Mucosa of stomach (tissue), 1 donor: Measurements from ENCODE around the gene CTRB1.
A peak's percentile ranks its signal among the peaks of the same experiment; 100 is the strongest.

Source experiments
- H3K27me3 ChIP-seq: one replicate; pipeline ENCODE4 v1.7.0; 2013; ENCODE audit warnings: mild to moderate bottlenecking, low read length; ENCODE audit not compliant: control insufficient read depth, insufficient read depth
- H3K36me3 ChIP-seq: one replicate; pipeline ENCODE4 v1.7.0; 2013; ENCODE audit warnings: low read length; ENCODE audit not compliant: control insufficient read depth, insufficient read depth
- H3K4me1 ChIP-seq: one replicate; pipeline ENCODE4 v1.7.0; 2013; ENCODE audit warnings: mild to moderate bottlenecking, low read length; ENCODE audit not compliant: control insufficient read depth, insufficient read depth
- H3K4me3 ChIP-seq: one replicate; pipeline ENCODE4 v1.7.0; 2013; ENCODE audit warnings: low read length
- H3K9ac ChIP-seq: one replicate; pipeline ENCODE4 v1.7.0; 2013; ENCODE audit warnings: mild to moderate bottlenecking, low read length, moderate library complexity
- H3K9me3 ChIP-seq: one replicate; pipeline ENCODE4 v1.7.0; 2013; ENCODE audit warnings: mild to moderate bottlenecking, low read length, moderate library complexity; ENCODE audit not compliant: control insufficient read depth
- donor health status: Pancreatic carcinoma.

CTRB1 gene

GRCh38 chr16:75230471-75231110 is 11.8 kb downstream of the CTRB1 start:
- Histone ChIP-seq H3K27me3 (no peaks in the 10 kb centered on the region), H3K9me3 (no peaks in the 10 kb centered on the region), H3K36me3 (peaks cover 17% of the 10 kb centered on the region), H3K4me3 (no peak overlapping the region), H3K9ac (no peak overlapping the region), H3K4me1 (peaks cover 12% of the 10 kb centered on the region)

GRCh38 chr16:75231570-75231969 is 12.8 kb downstream of the CTRB1 start:
- no peak overlapping the region for H3K4me3 ChIP-seq
- H3K27me3 ChIP-seq: no peaks in the 10 kb centered on the region
- no peak overlapping the region for H3K9ac ChIP-seq
- H3K36me3 ChIP-seq: peaks cover 17% of the 10 kb centered on the region
- H3K4me1 ChIP-seq: peaks cover 12% of the 10 kb centered on the region
- no peaks in the 10 kb centered on the region for H3K9me3 ChIP-seq

GRCh38 chr16:75233611-75233938 is 14.8 kb downstream of the CTRB1 start:
- Histone ChIP-seq H3K36me3 (peaks cover 12% of the 10 kb centered on the region), H3K4me1 (peaks cover 12% of the 10 kb centered on the region), H3K4me3 (no peak overlapping the region), H3K27me3 (no peaks in the 10 kb centered on the region), H3K9me3 (no peaks in the 10 kb centered on the region), H3K9ac (no peak overlapping the region)

GRCh38 chr16:75234856-75235696 is 16.3 kb downstream of the CTRB1 start:
- no peaks in the 10 kb centered on the region for H3K9me3 ChIP-seq
- H3K9ac ChIP-seq: no peak overlapping the region
- no peak overlapping the region for H3K4me3 ChIP-seq
- peaks cover 19% of the 10 kb centered on the region for H3K4me1 ChIP-seq
- peaks cover 4% of the 10 kb centered on the region for H3K36me3 ChIP-seq
- H3K27me3 ChIP-seq: no peaks in the 10 kb centered on the region

GRCh38 chr16:75235721-75236193 is 17.0 kb downstream of the CTRB1 start:
- Histone ChIP-seq H3K9me3 (no peaks in the 10 kb centered on the region), H3K4me3 (no peak overlapping the region), H3K9ac (no peak overlapping the region), H3K4me1 (peaks cover 19% of the 10 kb centered on the region), H3K27me3 (no peaks in the 10 kb centered on the region), H3K36me3 (peaks cover 5% of the 10 kb centered on the region)

GRCh38 chr16:75236232-75236631 is 17.4 kb downstream of the CTRB1 start:
- H3K36me3 ChIP-seq: peaks cover 10% of the 10 kb centered on the region
- H3K4me3 ChIP-seq: no peak overlapping the region
- peaks cover 19% of the 10 kb centered on the region for H3K4me1 ChIP-seq
- no peaks in the 10 kb centered on the region for H3K9me3 ChIP-seq
- H3K27me3 ChIP-seq: no peaks in the 10 kb centered on the region
- no peak overlapping the region for H3K9ac ChIP-seq

- H3K9me3 ChIP-seq: no peaks in the 10 kb centered on the region
- peaks cover 15% of the 10 kb centered on the region for H3K36me3 ChIP-seq
- peaks cover 22% of the 10 kb centered on the region for H3K4me1 ChIP-seq
These were observed 18.1 kb downstream of the CTRB1 start for GRCh38 chr16:75236736-75237397.

GRCh38 chr16:75237398-75238131 is 18.8 kb downstream of the CTRB1 start:
- Histone ChIP-seq H3K4me3 (no peak overlapping the region), H3K4me1 (peaks cover 22% of the 10 kb centered on the region), H3K36me3 (peaks cover 20% of the 10 kb centered on the region), H3K27me3 (no peaks in the 10 kb centered on the region), H3K9ac (no peak overlapping the region), H3K9me3 (no peaks in the 10 kb centered on the region)

More at GRCh38 chr16:75236736-75237397, 18.1 kb downstream of the CTRB1 start:
- H3K27me3 ChIP-seq: no peaks in the 10 kb centered on the region
- no peak overlapping the region for H3K4me3 ChIP-seq
- H3K9ac ChIP-seq: no peak overlapping the region

- peaks cover 26% of the 10 kb centered on the region for H3K4me1 ChIP-seq
- no peak overlapping the region for H3K9ac ChIP-seq
- no peak overlapping the region for H3K4me3 ChIP-seq
- H3K36me3 ChIP-seq: peaks cover 25% of the 10 kb centered on the region
- H3K9me3 ChIP-seq: no peaks in the 10 kb centered on the region
- no peaks in the 10 kb centered on the region for H3K27me3 ChIP-seq
These were observed 19.5 kb downstream of the CTRB1 start for GRCh38 chr16:75238132-75238852.

GRCh38 chr16:75238853-75239541 is 20.2 kb downstream of the CTRB1 start:
- no peaks in the 10 kb centered on the region for H3K9me3 ChIP-seq
- no peaks in the 10 kb centered on the region for H3K27me3 ChIP-seq
- peaks cover 25% of the 10 kb centered on the region for H3K36me3 ChIP-seq
- peak overlapping the region; percentile 31 for H3K9ac ChIP-seq
- H3K4me1 ChIP-seq: peaks cover 29% of the 10 kb centered on the region
- H3K4me3 ChIP-seq: no peak overlapping the region
